GM19455 (cell line): ENCODE data around the gene TTC33.
A peak's percentile ranks its signal among the peaks of the same experiment; 100 is the strongest.

Experiments used
- ATAC-seq: cut with Tn5 transposase; IDR thresholded peaks from one replicate; pipeline ENCODE4 v1.9.1; 2021; ENCODE audit not compliant: unreplicated experiment

TTC33 gene

GRCh38 chr5:40618926-40619325, 136.8 kb downstream of the TTC33 start:
- no peak for ATAC-seq

GRCh38 chr5:40616781-40617180, 139.0 kb downstream of the TTC33 start:
- no peak for ATAC-seq

GRCh38 chr5:40615586-40616170, 140.1 kb downstream of the TTC33 start:
- ATAC-seq = no peak

- no peak for ATAC-seq
Measured at GRCh38 chr5:40614923-40615585, 140.7 kb downstream of the TTC33 start.

GRCh38 chr5:40614466-40614865, 141.3 kb downstream of the TTC33 start:
- no peak for ATAC-seq

- no peak for ATAC-seq
Measured at GRCh38 chr5:40607202-40607601, 148.6 kb downstream of the TTC33 start.

GRCh38 chr5:40606077-40606765, 149.5 kb downstream of the TTC33 start:
- no peak for ATAC-seq

- ATAC-seq = no peak
Measured at GRCh38 chr5:40605295-40605958, 150.3 kb downstream of the TTC33 start.

- ATAC-seq = no peak
Measured at GRCh38 chr5:40603378-40603777, 152.4 kb downstream of the TTC33 start.

GRCh38 chr5:40601198-40601868, 154.4 kb downstream of the TTC33 start:
- no peak for ATAC-seq

- no peak for ATAC-seq
Measured at GRCh38 chr5:40600383-40600782, 155.4 kb downstream of the TTC33 start.

- no peak for ATAC-seq
Measured at GRCh38 chr5:40599676-40600075, 156.1 kb downstream of the TTC33 start.

GRCh38 chr5:40594811-40595210, 160.9 kb downstream of the TTC33 start:
- no peak for ATAC-seq

GRCh38 chr5:40591727-40592396, 163.9 kb downstream of the TTC33 start:
- peak; percentile 91 for ATAC-seq

- no peak for ATAC-seq
Measured at GRCh38 chr5:40587376-40587775, 168.4 kb downstream of the TTC33 start.

GRCh38 chr5:40585537-40586267, 170.1 kb downstream of the TTC33 start:
- ATAC-seq = no peak

GRCh38 chr5:40584054-40584453, 171.7 kb downstream of the TTC33 start:
- no peak for ATAC-seq

GRCh38 chr5:40578501-40579451, 177.0 kb downstream of the TTC33 start:
- ATAC-seq = peak; percentile 97

GRCh38 chr5:40577718-40578117, 178.0 kb downstream of the TTC33 start:
- ATAC-seq = no peak
